ENCODE measurements around the gene RC3H1. TPM values are rescaled to one million over a fixed set of nuclear protein-coding genes. Genes with fewer than 3 reads are reported as not detected.
A peak's percentile ranks its signal among the peaks of the same experiment; 100 is the strongest.

Gene RC3H1
- total and polyA plus RNA-seq, 10 of the 15 experiments (the other 5 are each of a cell fraction or from before 2014, with no cell fraction given): 1.4 to 33.9 (median 11.8) TPM

GRCh38 chr1:174022080-174022975 is at the start of gene RC3H1 (continued):
- TF ChIP-seq ZNF687 (IDR thresholded peaks at IDR 0.05): peak; percentile 60
- TF ChIP-seq MLLT1 (IDR thresholded peaks at IDR 0.05): 0 out of 2 replicates have a peak, but pooled peaks have one; percentile 33
- no peak for TF ChIP-seq TARDBP (IDR thresholded peaks at IDR 0.05; ENCODE audit: borderline replicate concordance)
- TF ChIP-seq IRF4 (IDR thresholded peaks at IDR 0.05; ENCODE audit: low read depth, low read length): 0 out of 2 replicates have a peak, but pooled peaks have one; percentile 7
- TF ChIP-seq TCF12 (IDR thresholded peaks at IDR 0.05; ENCODE audit: low read depth, low read length): no peak
- TF ChIP-seq JUND (IDR thresholded peaks at IDR 0.05; ENCODE audit: low read depth, low read length): no peak
- no peak for TF ChIP-seq ATF2 (IDR thresholded peaks at IDR 0.05; ENCODE audit: low read length)
- no peak for TF ChIP-seq CBX5 (IDR thresholded peaks at IDR 0.05; ENCODE audit: low read depth)
- TF ChIP-seq CREM (IDR thresholded peaks at IDR 0.05; ENCODE audit: low read depth): peak; percentile 52; the same call in 1 of the 2 replicates
- no peak for TF ChIP-seq FOXM1 (IDR thresholded peaks at IDR 0.05; ENCODE audit: low read depth, low read length)
- TF ChIP-seq FOXK2 (IDR thresholded peaks at IDR 0.05): no peak
- no peak for TF ChIP-seq CBX3 (IDR thresholded peaks at IDR 0.05; ENCODE audit: borderline replicate concordance, low read depth)
- TF ChIP-seq SP1 (IDR thresholded peaks at IDR 0.05; ENCODE audit: low read depth, low read length): peak; percentile 14
- no peak for TF ChIP-seq BRCA1 (IDR thresholded peaks at IDR 0.05; ENCODE audit: low read depth, low read length)
- TF ChIP-seq BMI1 (IDR thresholded peaks at IDR 0.05; ENCODE audit: borderline replicate concordance): no peak
- TF ChIP-seq NBN (IDR thresholded peaks at IDR 0.05): peak; percentile 78
- TF ChIP-seq ATF7 (IDR thresholded peaks at IDR 0.05; ENCODE audit: low read depth): 0 out of 2 replicates have a peak, but pooled peaks have one; percentile 34
- no peak for TF ChIP-seq GABPA (IDR thresholded peaks at IDR 0.05; ENCODE audit: low read depth)
- no peak for TF ChIP-seq ZBTB33 (IDR thresholded peaks at IDR 0.05)
- TF ChIP-seq POLR2A (IDR thresholded peaks at IDR 0.05; ENCODE audit: low read depth, low read length): peak; percentile 97
- peak; percentile 64; the same call in 1 of the 2 replicates for TF ChIP-seq SPI1 (IDR thresholded peaks at IDR 0.05; ENCODE audit: borderline replicate concordance, insufficient read depth, low read depth, low read length)
- no peak for TF ChIP-seq NFYB (IDR thresholded peaks at IDR 0.05; ENCODE audit: insufficient read depth, low read depth, low read length)
- no peak for TF ChIP-seq MEF2A (IDR thresholded peaks at IDR 0.05; ENCODE audit: insufficient read depth, low read depth, low read length)
